Fibroblast of lung (primary cell): ENCODE measurements around the gene PLAC1.

ENCODE experiments used
- EZH2 ChIP-seq: IDR thresholded peaks from 2 replicates; pipeline ENCODE4 v1.5.1; 2012; ENCODE audit warnings: low read length, control low read depth, mild to moderate bottlenecking; ENCODE audit errors: missing control alignments
- TF ChIP-seq, protein P1 (sequence below), 2 donors: IDR thresholded peaks in 1 of 2; conservative IDR thresholded peaks in 1 of 2; 1 replicate in 1 of 2; 2 replicates in 1 of 2; pipeline ENCODE4 v1.5.1; 2011 to 2012; ENCODE audit warnings: low read length in 2 of 2, control low read depth in 1 of 2, inconsistent platforms in 1 of 2, low read depth in 1 of 2, mild to moderate bottlenecking in 1 of 2

DNA sequence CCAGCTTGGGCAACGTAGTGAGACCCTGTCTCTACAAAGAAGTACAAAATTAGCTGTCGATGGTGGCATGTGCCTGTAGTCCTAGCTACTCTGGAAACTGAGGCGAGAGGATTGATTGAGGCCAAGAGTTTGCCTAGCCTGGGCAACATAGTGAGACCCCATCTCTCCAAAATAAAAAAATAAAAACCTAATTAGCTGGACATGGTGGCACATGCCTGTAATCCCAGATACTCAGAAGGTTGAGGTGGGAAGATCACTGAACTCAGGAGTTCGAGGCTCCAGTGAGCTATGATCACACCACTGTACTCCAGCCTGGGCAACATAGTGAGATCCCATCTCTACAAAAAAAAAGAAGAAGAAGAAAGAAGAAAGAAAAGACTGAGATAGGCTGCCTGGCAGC is 17.4 kb downstream of the PLAC1 start:
- TF ChIP-seq EZH2: no peak
- TF ChIP-seq, protein P1, sequence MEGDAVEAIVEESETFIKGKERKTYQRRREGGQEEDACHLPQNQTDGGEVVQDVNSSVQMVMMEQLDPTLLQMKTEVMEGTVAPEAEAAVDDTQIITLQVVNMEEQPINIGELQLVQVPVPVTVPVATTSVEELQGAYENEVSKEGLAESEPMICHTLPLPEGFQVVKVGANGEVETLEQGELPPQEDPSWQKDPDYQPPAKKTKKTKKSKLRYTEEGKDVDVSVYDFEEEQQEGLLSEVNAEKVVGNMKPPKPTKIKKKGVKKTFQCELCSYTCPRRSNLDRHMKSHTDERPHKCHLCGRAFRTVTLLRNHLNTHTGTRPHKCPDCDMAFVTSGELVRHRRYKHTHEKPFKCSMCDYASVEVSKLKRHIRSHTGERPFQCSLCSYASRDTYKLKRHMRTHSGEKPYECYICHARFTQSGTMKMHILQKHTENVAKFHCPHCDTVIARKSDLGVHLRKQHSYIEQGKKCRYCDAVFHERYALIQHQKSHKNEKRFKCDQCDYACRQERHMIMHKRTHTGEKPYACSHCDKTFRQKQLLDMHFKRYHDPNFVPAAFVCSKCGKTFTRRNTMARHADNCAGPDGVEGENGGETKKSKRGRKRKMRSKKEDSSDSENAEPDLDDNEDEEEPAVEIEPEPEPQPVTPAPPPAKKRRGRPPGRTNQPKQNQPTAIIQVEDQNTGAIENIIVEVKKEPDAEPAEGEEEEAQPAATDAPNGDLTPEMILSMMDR (conservative IDR thresholded peaks at IDR 0.05 in 1 of 2, IDR thresholded peaks at IDR 0.05 in 1 of 2; ENCODE audit: low read depth in 1 of 2, low read length in 2 of 2): no peak
